GM21423 (cell line): Measurements from ENCODE around the gene ARPC2.
A peak's percentile ranks its signal among the peaks of the same experiment; 100 is the strongest.

ENCODE experiments used
- ATAC-seq: cut with Tn5 transposase; IDR thresholded peaks from one replicate; pipeline ENCODE4 v1.9.1; 2021; ENCODE audit warnings: mild to moderate bottlenecking, moderate library complexity; ENCODE audit not compliant: unreplicated experiment

Gene ARPC2

GRCh38 chr2:218216336-218216673 is 684 bp upstream of the ARPC2 start:
- no peak for ATAC-seq

- ATAC-seq = peak; percentile 25
Observed at GRCh38 chr2:218217360-218218267, 625 bp downstream of the ARPC2 start.

GRCh38 chr2:218218268-218219185 is 1.5 kb downstream of the ARPC2 start:
- ATAC-seq = peak; percentile 38

DNA sequence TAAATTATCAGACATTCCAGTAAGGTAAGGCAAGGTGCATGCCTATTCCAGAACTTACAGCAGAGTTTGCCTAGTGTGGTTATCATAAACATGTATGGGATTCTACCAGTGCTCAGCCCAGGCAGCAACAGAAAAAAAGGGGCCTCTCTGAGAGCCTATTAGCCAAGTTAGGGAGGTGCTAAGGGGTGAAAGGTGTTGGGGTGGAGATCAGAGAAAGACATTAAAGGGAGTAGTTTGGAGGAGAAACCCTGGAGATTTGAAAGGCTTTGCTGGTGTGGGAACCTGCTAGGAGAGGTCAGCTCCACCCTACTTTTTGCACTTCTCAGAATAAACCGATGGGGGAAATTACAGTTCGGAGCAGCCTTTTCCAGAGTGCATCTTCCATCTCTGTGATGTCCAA is 2.9 kb downstream of the ARPC2 start:
- no peak for ATAC-seq

- no peak for ATAC-seq
Observed at GRCh38 chr2:218221000-218221399, 4.0 kb downstream of the ARPC2 start.

- ATAC-seq = no peak
Observed at GRCh38 chr2:218223046-218223445, 6.1 kb downstream of the ARPC2 start.

DNA sequence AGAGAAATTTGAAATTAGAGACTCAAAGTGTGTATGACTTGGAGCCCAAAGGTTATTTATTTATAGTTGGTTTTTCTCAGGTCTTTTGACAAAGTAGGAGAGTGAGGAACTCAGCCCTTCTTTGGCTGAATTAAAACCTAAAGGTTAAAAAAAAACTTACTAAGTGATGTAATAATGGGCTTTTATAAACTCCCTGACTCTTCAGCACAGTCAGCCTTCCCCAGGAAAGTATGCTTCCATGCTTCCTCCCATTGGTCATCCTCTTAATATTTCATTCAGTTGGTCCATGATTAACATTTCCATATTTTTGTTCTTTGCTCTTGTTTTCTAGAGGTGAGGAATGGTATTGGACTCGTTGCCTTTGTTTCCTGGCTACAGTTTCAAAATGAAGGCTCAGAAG is 7.2 kb downstream of the ARPC2 start:
- no peak for ATAC-seq

GRCh38 chr2:218226903-218227302 is 9.9 kb downstream of the ARPC2 start:
- ATAC-seq = no peak

- ATAC-seq = no peak
Observed at GRCh38 chr2:218228366-218229090, 11.5 kb downstream of the ARPC2 start.

- peak; percentile 83 for ATAC-seq
Observed at GRCh38 chr2:218229239-218229638, 12.2 kb downstream of the ARPC2 start.

DNA sequence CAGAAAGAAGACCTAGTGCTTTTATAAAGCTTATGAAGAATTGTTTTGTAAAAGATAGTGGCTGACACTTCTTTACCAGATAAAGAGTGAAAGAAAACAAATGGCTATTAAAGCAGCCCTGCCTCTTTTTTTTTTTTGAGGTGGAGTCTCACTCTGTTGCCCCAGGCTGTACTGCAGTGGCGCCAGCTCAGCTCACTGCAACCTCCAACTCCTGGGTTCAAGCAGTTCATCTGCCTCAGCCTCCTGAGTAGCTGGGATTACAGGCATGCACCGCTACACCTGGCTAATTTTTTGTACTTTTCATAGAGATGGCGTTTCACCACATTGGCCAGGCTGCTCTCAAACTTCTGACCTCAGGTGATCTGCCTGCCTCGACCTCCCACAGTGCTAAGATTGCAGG is 12.9 kb downstream of the ARPC2 start:
- no peak for ATAC-seq

DNA sequence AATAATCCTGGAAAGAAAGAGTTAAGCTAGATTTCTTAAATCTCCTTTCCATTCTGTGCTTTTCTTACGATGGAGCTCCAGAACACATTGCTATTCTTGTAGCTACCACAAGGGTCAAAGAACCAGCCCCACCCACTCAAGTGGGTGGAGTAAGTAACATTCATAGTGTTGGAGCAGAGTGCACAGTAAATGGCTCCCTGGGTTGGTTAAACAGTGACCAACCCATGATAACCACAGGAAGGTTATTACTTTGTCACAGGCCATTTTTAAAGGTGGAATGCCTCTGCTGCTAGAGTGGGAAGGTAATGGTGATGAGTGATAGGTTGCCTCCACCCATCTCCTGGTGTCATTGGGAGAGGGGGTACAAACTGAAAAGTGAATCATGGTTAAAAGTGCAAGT is 13.9 kb downstream of the ARPC2 start:
- ATAC-seq = peak; percentile 70

- no peak for ATAC-seq
Observed at GRCh38 chr2:218233543-218233942, 16.6 kb downstream of the ARPC2 start.

- no peak for ATAC-seq
Observed at GRCh38 chr2:218234521-218234920, 17.5 kb downstream of the ARPC2 start.

DNA sequence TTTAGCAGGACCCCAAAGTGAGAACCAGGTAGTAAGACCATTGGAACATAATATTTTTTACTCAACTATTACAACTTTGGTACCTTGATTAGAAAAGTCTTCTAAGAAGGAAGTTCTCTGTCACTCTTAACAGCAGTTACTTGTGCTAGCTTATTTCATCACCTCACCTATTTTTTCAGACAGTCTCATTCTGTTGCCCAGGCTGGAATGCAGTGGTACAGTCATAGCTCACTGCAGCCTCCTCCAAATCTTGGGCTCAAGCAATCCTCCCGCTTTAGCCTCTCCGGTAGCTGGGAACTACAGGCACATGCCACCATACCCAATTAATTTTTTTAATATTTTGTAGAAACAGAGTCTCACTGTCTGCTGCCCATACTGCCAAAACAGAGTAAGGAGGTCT is 18.0 kb downstream of the ARPC2 start:
- ATAC-seq = no peak

DNA sequence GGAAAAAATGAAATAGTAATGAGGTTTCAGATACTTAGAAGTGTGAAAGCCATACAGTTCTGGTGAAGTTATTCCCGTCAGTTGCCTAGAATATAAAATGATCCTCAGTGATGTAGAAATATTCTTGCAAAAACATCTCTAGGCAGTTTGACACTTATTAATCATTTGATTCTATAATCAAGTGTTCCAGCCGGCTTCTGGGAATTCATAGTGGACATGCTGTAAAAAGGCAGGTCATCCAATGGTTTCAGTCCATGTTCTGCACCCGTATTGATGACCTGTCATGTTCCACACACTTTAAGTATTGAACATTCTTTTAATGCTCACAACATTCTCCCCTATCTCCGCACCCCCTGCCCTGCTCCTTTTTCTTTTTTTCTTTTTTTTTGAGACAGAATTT is 19.8 kb downstream of the ARPC2 start:
- ATAC-seq = no peak

GRCh38 chr2:218238887-218239286 is 21.9 kb downstream of the ARPC2 start:
- ATAC-seq = no peak

DNA sequence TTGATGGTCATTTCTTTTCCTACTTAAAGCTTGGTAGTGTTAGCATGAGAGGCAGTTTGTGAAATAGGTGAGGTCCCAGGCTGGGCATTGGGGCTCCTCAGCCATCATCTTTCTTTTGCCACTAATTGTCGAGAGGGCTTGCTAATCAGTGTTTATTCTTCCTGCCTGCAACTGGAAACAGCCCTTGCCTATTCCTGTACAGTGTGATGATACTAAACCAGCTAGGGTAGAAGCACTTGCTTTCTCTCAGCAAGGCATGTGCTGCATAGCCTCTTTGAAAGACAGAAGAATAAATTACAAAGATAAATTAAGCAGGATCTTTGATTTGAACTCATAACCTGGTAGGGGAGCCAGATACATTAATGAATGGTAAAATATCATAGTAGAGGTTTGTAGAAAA is 27.2 kb downstream of the ARPC2 start:
- ATAC-seq = no peak

DNA sequence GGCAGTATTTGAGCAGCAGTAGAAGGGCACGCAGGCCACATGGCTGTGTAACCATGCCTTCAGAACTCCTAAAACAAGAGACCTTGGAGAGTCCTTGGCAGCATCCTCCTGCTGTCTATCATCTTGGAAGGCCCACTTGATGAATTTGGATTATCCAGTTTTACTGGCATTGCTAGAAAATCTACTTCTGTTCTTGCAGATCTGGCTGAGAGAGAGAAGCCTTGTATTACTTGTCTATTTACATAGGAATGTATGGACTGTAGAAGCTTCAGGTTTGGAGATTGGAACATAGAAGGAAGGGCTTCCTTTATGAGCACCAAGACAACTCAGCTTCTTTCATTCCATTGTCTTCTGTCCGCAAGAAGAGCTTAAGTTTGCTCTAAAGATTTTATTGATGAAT is 27.7 kb downstream of the ARPC2 start:
- ATAC-seq = no peak

GRCh38 chr2:218245214-218245613 is 28.2 kb downstream of the ARPC2 start:
- no peak for ATAC-seq

DNA sequence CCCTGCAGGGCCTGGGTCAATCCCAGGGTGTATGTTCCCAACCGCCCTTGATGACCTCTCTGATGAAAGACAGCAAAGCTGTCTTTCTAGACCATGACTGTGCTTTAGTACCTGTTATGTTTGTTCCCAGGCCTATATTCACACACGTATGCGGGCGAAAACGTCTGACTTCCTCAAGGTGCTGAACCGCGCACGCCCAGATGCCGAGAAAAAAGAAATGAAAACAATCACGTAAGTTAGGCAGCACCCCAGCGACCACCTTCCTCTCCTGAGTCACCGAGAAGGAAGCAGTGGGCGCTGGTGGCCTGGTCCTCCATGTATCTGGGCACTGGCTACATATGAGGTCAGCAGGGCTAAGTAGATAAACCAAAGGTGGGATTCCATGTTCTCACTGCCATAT is 32.7 kb downstream of the ARPC2 start:
- no peak for ATAC-seq
